HG03064 (cell line): ENCODE measurements around the gene OLFML2A.
A peak's percentile ranks its signal among the peaks of the same experiment; 100 is the strongest.
"Not testable (repeated sequence)": the region's sequence is repeated elsewhere in the genome, so short reads cannot be mapped to it uniquely, and the experiment has no call there.

Experiments used
- ATAC-seq: cut with Tn5 transposase; IDR thresholded peaks from one replicate; pipeline ENCODE4 v1.9.1; 2021; ENCODE audit warnings: low read depth; ENCODE audit not compliant: unreplicated experiment

OLFML2A gene

DNA sequence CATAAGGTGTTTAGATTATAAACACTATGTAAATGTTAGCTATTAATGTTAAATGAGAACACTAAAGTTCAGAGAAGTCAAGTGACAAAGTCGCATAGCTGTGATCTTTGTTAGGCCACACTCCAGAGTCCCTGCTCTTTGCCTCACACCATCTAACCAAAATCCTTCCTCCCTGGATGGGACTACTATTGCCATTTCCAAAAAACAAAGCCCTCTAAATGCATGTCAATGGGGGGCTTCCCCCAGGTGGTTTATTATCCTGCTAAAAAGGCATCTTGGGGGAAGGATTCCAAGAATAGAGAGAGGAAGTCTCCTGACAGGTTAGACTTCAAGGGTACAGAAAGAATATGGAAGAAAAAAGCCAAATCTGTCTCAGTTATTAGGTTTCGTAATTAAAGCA, 16.2 kb upstream of the OLFML2A start:
- ATAC-seq: no peak

GRCh38 chr9:124761196-124761595, 15.7 kb upstream of the OLFML2A start:
- ATAC-seq: no peak

DNA sequence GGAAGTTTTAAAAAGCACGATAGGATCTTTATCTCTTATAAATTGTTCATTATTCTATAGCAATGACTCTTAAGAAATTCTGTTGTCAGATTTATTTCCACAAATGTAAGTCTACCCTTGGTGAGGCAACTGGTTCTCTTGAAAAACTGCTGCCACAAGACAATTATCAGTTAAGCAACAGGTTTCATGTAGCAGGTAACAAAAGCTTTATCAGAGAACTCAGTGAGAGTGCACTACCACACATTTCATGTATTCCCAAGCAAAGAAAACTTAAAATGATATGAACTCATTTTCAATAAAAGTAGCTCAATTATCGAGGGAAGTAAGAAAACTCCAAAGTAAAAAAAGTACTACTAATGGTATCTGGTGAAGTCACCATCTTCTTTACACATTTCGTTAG, 15.2 kb upstream of the OLFML2A start:
- ATAC-seq: no peak

DNA sequence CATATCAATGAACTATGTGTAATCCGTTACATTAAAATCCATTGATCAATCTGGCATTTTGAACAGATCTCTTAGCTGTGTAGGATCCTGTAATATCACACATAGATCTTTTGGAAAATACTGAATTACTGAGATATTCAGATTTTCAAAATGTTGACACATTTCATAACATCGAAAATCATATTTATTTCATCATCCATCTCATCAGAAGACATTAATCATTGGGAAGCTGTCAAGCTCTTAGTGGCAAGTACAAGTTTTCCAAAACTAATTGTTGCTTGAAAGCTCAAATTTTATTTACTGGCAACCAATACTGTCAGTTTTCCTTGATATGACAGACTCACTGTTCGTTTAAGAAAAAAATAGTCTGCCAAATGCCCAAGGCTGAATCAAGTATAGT, 14.3 kb upstream of the OLFML2A start:
- ATAC-seq: no peak

DNA sequence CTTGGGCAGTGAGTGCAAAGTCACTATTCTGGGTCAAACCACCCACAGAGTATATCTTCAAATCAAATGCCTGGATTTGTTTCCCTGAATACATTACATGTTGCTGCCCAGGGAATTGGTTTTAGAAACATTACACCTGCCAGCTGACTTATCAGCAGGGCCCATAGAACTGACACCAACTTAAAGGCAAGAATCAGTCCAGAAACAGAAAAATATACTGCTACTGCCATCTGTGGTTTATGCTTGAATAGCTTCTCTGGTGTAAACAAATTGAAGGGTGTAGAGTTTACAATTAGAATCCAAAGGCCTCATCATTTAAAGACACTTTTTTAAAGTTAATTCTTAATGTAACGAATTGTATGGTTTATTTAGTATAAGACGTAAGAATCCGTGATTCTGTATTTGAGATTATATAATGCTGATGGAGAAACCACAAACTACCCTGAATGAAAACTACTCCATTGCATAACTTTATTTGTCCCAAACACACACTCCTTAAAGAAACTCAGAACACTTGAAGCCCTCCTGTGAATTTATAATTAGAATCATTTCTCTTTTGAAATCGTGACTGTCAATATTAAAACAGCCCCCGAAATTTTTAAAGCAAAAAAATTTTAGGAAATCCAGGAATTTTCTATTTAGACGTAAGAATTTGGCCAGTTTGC, 12.0 kb upstream of the OLFML2A start:
- no peak for ATAC-seq

GRCh38 chr9:124765439-124765835, 11.5 kb upstream of the OLFML2A start:
- no peak for ATAC-seq

- no peak for ATAC-seq
These were observed 10.6 kb upstream of the OLFML2A start for GRCh38 chr9:124766326-124766725.

GRCh38 chr9:124766815-124767554, 9.9 kb upstream of the OLFML2A start:
- ATAC-seq: no peak

GRCh38 chr9:124767821-124768220, 9.1 kb upstream of the OLFML2A start:
- ATAC-seq: no peak

DNA sequence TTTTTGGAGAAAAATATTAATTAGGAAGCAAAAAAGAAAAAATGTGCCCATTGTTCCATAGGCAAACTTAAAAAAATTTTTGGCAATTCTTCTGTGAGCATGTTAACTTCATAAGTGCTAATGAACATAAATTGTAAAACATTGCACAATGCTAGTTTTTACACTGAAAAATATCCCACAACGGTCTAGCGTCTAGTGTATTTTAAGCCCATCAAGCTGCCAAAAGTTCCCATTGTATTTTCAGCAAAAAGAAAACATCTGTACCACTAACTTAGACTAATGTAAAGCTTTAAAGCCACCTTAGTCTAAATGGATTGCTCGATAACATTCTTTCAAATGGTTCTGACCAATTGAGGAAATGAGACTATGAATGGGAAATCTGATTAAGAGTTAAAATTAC, 8.6 kb upstream of the OLFML2A start:
- ATAC-seq: no peak

DNA sequence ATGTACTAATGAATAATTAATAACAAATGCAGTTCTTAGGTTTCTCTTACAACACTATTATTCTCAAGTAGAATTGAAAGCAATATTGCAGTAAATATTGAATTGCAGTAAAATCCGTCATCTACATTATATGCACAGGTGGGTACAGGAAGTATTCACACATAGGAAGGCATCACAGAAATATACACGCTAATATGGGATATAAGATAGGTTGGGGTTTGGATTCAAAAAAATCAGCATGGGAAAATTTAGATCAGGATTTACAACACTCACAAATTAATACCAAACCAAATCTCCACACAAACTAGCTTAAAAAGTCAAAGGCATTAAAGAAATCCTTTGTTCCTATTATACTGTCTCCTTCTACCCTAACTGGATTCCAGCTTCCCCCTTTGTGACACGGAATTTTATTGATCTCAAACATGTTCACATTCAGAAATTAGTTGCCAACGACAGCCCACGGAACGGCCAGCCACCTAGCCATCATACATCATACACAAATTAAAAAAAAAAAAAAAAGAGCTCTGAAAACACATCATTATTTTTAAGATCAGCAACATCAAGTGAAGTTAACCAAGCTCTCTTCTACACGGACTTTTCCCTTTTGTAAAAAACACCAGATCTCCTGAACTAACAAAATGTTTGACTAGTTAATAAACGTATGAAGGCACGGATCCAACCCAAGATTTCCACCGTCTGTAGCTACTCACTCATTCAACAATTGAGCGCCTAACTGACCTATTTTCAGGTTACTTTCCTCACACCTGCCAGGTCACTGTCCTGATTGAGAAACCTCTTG, 8.0 kb upstream of the OLFML2A start:
- ATAC-seq: no peak

DNA sequence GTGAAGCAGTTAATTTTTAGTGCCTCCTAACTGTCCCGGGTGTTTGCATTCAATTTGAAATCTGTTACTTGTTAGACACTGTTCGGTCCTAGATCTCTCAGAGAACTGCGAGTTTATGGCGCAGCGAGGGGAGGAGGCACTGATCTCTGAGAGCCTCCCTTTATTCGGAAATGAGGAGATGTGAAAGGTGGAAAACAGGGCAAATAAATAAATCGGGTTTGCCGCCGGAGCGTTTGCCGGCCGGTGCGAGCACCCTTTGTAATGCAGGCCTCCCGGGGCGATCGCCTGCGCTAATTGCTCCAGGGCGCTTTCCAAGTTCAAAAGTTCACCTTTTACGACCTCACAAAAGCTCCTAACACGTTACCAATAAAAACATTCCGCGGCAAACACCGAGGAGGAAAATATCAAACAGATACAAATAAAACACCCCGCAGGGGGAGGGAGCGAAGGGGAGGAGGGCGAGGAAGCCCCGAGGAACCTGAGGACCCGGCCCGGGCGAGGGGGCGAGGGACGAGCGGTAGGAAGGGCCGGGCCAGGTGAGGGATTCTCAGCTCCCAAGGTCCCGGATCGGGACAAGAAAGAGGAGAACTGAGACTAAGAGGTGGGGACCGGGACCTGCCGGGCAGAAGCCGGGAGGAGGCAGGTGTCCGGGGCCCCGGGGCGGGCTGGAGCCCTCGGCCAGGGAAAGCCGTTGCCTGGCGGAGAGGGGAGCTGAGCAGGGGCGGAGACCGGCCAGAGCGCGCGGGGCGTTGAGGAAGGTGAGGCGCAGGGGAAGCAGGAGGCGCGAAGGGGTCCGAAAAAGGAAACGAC, 7.2 kb upstream of the OLFML2A start:
- no peak for ATAC-seq

DNA sequence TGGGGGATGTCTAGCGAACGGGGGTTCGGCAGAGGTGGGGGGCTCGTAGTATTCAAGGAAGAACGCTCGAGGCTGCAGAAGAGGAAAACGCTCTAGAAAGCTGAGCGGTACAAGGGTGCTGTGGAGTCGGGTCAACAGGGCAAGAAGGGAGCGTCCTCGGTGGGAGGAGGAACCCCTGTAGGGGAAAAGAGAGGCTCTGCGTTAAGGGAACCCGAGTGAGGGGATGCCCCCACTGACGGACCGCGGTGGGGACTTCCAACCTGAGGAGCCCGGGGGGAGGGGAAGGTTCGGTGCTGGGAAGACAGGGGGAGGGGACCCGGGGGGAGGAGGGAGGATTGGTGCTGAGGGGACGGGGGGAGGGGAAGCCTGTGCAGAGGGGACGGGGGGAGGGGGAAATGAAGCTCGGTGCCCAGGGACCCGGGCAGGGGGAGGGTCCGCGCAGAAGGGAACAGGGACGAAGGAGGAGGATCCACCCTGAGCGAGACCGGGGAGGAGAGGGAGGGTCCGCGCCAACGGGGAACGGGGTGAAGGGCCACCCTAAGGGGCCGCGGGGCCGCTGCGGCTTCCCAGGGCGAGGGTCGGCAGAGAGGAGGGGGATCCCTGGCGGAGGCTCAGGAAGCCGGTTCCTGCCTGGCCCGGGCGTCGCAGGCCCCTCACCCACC, 6.4 kb upstream of the OLFML2A start:
- no peak for ATAC-seq

- ATAC-seq: peak; percentile 79
These were observed 5.7 kb upstream of the OLFML2A start, which contains the start of gene NR6A1 for GRCh38 chr9:124771021-124771866. Gene NR6A1, minus strand, starts transcription at chr9:124771311.

GRCh38 chr9:124771867-124772679, 4.9 kb upstream of the OLFML2A start:
- no peak for ATAC-seq

DNA sequence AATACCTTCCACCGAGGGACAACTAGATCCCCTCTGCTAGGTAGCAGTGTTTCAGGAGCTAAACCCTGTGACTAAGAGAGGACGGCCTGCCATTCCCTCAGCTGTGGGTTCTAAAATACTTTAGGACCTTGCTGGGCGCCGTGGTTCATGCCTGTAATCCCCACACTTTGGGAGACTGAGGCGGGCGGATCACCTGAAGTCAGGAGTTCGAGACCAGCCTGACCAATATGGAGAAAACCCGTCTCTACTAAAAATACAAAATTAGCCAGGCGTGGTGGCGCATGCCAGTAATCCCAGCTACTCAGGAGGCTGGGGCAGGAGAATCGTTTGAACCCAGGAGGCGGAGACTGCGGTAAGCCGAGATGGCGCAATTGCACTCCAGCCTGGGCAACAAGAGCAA, 4.1 kb upstream of the OLFML2A start:
- not testable (repeated sequence) for ATAC-seq

DNA sequence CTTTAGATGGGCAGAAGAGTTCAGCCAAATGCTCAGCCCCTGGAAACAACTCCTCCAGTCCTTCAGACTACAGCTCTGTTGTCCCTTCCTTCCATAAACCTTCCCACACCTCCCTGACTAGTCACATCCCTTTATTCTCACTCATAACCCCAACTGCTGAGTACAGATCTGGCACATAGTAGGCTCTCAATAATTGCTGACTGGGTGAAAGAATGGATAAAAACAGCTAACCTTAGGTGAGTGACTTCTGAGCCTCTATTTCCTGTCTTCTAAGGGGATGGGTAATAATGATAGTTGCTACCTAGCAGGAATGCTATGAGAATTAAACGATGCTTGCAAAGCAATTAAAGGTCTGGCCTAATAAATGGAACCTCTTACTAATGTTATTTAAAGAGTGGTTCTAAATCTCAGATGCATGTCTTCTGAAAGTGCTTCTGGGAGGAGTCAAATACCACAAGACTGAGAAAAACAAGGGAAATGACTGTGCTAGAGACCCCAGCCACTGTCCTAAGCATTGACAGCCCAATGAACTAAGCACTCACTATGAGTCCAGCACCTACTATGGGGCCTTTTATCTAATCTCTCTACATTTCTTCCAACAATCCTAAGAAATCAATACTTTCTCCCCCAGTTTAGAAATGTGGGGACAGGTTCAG, 3.3 kb upstream of the OLFML2A start:
- ATAC-seq: no peak
